Smooth muscle cell (in vitro differentiated cells): ENCODE data around the gene SH3PXD2B. TPM values are rescaled to one million over a fixed set of nuclear protein-coding genes. Genes with fewer than 3 reads are reported as not detected.

Source experiments
- DNase-seq: peaks from one replicate; lab custom pipeline; 2025; ENCODE audit not compliant: unreplicated experiment; lab: John Stamatoyannopoulos, UW
- H2AFZ ChIP-seq: fragments of 200-600 bp; sonication (generic); 2 replicates; pipeline ENCODE4 v1.6.0; 2016; ENCODE audit warnings: antibody characterized with exemption, low read depth, mild to moderate bottlenecking
- H3F3A ChIP-seq: fragments of 200-600 bp; sonication (generic); 2 replicates; pipeline ENCODE4 v1.6.0; 2017; ENCODE audit warnings: antibody characterized with exemption, low read depth
- H3K27ac ChIP-seq: fragments of 200-600 bp; sonication (generic); 2 replicates; pipeline ENCODE4 v1.5.1; 2016; ENCODE audit warnings: low read depth, mild to moderate bottlenecking
- H3K27me3 ChIP-seq: fragments of 200-600 bp; sonication (generic); 2 replicates; pipeline ENCODE4 v1.6.1; 2016; ENCODE audit warnings: low read depth, mild to moderate bottlenecking
- H3K36me3 ChIP-seq: fragments of 200-600 bp; sonication (generic); 2 replicates; pipeline ENCODE4 v1.5.1; 2016; ENCODE audit warnings: low read depth
- H3K4me1 ChIP-seq: fragments of 200-600 bp; sonication (generic); 2 replicates; pipeline ENCODE4 v1.5.1; 2016; ENCODE audit warnings: low read depth
- H3K4me2 ChIP-seq: fragments of 200-600 bp; sonication (generic); 2 replicates; pipeline ENCODE4 v1.6.0; 2016; ENCODE audit warnings: mild to moderate bottlenecking
- H3K4me3 ChIP-seq: fragments of 200-600 bp; sonication (generic); 2 replicates; pipeline ENCODE4 v1.5.1; 2016; ENCODE audit warnings: mild to moderate bottlenecking
- H3K79me2 ChIP-seq: fragments of 200-600 bp; sonication (generic); 2 replicates; pipeline ENCODE4 v1.6.0; 2016; ENCODE audit warnings: low read depth, mild to moderate bottlenecking
- H3K9ac ChIP-seq: fragments of 200-600 bp; sonication (generic); 2 replicates; pipeline ENCODE4 v1.6.0; 2016; ENCODE audit warnings: low read depth
- H3K9me3 ChIP-seq: fragments of 200-600 bp; sonication (generic); replicated peaks from 2 replicates; pipeline ENCODE4 v1.5.1; 2016; ENCODE audit warnings: low read depth
- H4K20me1 ChIP-seq: fragments of 200-600 bp; sonication (generic); 2 replicates; pipeline ENCODE4 v1.6.0; 2016; ENCODE audit warnings: low read depth
- WGBS: methylation state at CpG from one replicate; pipeline ENCODE4 v1.1.7; 2016; ENCODE audit warnings: low lambda C conversion rate; 5-methylcytosine and 5-hydroxymethylcytosine counted together
- polyA plus RNA-seq: library from polyadenylated mRNA; unstranded; fragments of >200 nt; fragmentation: Nextera tagmentation; extraction: Ambion mirVana; gene quantifications from 2 replicates; pipeline ENCODE4 v1.2.1, GENCODE V29; 2016
- total RNA-seq: library from RNA; depleted of rRNA; stranded (reverse); fragments of >200 nt; gene quantifications from 2 replicates; pipeline ENCODE4 v1.2.3, GENCODE V29; 2014
- TF ChIP-seq, protein P1 (sequence below): fragments of 200-600 bp; sonication (generic); IDR thresholded peaks from 2 replicates; pipeline ENCODE4 v1.5.1; 2017; ENCODE audit warnings: borderline replicate concordance, mild to moderate bottlenecking, antibody characterized with exemption; ENCODE audit not compliant: insufficient read depth, poor library complexity, severe bottlenecking

Gene SH3PXD2B
- total and polyA plus RNA-seq, 2 experiments from 2014 or later: 36.5 to 39.4 TPM

DNA sequence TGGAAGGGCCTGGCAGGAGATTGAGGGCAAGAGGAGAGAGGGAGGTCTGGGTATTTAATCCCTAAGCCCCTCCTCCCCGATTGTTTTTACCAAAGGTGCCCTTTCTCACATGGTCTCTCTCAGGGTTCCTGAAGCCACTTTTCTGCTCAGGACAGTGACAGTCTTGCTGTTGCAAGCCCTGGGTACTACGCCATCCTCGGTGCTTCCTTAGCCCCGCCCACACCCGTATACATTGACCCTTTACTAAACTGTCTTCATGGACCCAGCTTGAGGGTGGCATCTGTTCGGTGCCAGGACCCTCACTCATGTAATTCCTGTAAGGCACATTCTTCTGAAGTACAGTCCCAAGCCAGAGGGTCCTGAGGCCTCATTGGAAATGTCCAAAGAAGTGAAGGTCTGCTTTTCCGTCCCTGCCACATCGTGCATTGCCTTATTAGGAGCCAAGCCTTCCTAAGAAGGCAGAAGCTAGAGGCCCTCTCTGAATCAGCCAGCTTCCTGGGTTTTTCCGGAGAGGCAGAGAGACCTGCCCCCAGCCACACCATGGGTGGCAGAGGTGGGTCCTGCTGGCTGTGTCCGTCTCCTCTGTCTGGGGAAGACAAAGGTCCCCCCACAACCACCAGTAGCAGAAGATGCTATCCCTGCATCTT is 1.9 kb upstream of the SH3PXD2B start:
- Histone ChIP-seq H3K27ac (peak overlapping the region; percentile 72), H3F3A (peaks cover 30% of the 10 kb centered on the region), H3K4me3 (no peak overlapping the region), H4K20me1 (peaks cover 11% of the 10 kb centered on the region), H3K36me3 (no peaks in the 10 kb centered on the region), H3K9me3 (no peaks in the 10 kb centered on the region), H3K4me1 (peaks cover 16% of the 10 kb centered on the region), H3K27me3 (no peaks in the 10 kb centered on the region), H3K4me2 (peak overlapping the region; percentile 84), H2AFZ (peak overlapping the region; percentile 55), H3K9ac (no peak overlapping the region), H3K79me2 (peaks cover 12% of the 10 kb centered on the region)
- TF ChIP-seq, protein P1, sequence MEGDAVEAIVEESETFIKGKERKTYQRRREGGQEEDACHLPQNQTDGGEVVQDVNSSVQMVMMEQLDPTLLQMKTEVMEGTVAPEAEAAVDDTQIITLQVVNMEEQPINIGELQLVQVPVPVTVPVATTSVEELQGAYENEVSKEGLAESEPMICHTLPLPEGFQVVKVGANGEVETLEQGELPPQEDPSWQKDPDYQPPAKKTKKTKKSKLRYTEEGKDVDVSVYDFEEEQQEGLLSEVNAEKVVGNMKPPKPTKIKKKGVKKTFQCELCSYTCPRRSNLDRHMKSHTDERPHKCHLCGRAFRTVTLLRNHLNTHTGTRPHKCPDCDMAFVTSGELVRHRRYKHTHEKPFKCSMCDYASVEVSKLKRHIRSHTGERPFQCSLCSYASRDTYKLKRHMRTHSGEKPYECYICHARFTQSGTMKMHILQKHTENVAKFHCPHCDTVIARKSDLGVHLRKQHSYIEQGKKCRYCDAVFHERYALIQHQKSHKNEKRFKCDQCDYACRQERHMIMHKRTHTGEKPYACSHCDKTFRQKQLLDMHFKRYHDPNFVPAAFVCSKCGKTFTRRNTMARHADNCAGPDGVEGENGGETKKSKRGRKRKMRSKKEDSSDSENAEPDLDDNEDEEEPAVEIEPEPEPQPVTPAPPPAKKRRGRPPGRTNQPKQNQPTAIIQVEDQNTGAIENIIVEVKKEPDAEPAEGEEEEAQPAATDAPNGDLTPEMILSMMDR: no peak
- WGBS: 52% methylated on average over 10 of the region's 10 CpGs
- DNase-seq: no peak

DNA sequence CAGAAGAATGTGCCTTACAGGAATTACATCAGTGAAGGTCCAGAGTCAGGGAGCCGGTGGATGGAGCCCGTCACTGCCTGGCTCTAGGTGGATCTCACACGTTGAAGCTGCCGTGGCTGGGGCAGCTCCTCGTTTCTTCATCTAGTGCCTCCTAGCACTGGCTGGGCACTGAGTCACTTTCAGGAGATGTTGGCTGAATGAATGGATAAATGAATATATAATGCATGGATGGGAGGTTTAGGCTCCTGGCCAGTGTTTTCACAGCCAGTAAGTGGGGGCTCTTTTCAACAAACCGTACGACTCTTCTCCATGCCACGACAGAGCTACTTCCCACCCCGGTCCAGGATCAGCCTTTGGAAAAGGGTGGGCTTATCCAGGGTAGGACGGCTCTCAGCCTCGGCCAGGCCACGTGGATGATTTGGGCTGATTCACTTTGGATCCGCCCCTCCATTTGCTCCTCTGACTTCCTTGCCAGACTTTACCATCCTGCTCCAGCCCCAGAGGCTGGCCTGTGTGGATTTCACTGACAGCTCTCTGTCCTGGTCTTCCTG is 1.3 kb upstream of the SH3PXD2B start:
- Histone ChIP-seq H2AFZ (peak overlapping the region; percentile 55), H3K36me3 (no peaks in the 10 kb centered on the region), H3K27ac (peak overlapping the region; percentile 72), H3F3A (peaks cover 30% of the 10 kb centered on the region), H3K4me1 (peaks cover 16% of the 10 kb centered on the region), H3K4me2 (peak overlapping the region; percentile 84), H3K4me3 (peak overlapping the region; percentile 55), H3K9me3 (no peaks in the 10 kb centered on the region), H3K79me2 (peaks cover 18% of the 10 kb centered on the region), H3K27me3 (no peaks in the 10 kb centered on the region), H4K20me1 (peaks cover 17% of the 10 kb centered on the region), H3K9ac (peak overlapping the region; percentile 63)
- DNase-seq: no peak
- 34% methylated on average over 13 of the region's 13 CpGs for WGBS
- TF ChIP-seq, protein P1: no peak

DNA sequence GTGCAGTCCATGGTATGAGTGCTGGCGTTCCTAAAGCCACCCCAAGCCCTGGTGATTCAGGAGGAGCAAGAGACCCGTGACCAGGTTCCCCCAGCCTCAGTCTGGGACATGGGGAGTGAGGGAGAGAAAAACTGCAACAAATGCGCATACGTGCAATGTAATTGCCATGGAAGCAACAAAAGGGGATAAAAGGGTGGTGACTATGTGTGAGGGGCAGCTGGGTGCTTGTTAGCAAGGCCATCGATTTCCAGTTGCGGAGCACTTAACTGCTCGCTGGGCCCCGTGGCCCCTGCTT is 709 bp upstream of the SH3PXD2B start:
- DNase-seq: no peak
- Histone ChIP-seq H3K4me1 (peaks cover 16% of the 10 kb centered on the region), H3K4me3 (peak overlapping the region; percentile 55), H3K9me3 (no peaks in the 10 kb centered on the region), H3K79me2 (peaks cover 24% of the 10 kb centered on the region), H3K9ac (peak overlapping the region; percentile 63), H2AFZ (peak overlapping the region; percentile 88), H3F3A (peaks cover 30% of the 10 kb centered on the region), H3K27ac (peak overlapping the region; percentile 72), H4K20me1 (peaks cover 22% of the 10 kb centered on the region), H3K36me3 (no peaks in the 10 kb centered on the region), H3K27me3 (no peaks in the 10 kb centered on the region), H3K4me2 (peak overlapping the region; percentile 84)
- TF ChIP-seq, protein P1: no peak
- WGBS: 57% methylated on average over 8 of the region's 8 CpGs

GRCh38 chr5:172453986-172454357 is 353 bp downstream of the SH3PXD2B start:
- H3K4me3 ChIP-seq: peak overlapping the region; percentile 98
- TF ChIP-seq, protein P1: no peak
- H3K4me1 ChIP-seq: peaks cover 16% of the 10 kb centered on the region
- peak overlapping the region; percentile 76 for H3K9ac ChIP-seq
- no peaks in the 10 kb centered on the region for H3K9me3 ChIP-seq
- peaks cover 30% of the 10 kb centered on the region for H3F3A ChIP-seq
- no peaks in the 10 kb centered on the region for H3K36me3 ChIP-seq
- peak overlapping the region; percentile 100 for H3K4me2 ChIP-seq
- WGBS: 0% methylated on average over 18 of the region's 35 CpGs
- no peak for DNase-seq
- H4K20me1 ChIP-seq: peaks cover 33% of the 10 kb centered on the region
- H3K79me2 ChIP-seq: peaks cover 34% of the 10 kb centered on the region
- H2AFZ ChIP-seq: peak overlapping the region; percentile 68
- H3K27me3 ChIP-seq: no peaks in the 10 kb centered on the region
- H3K27ac ChIP-seq: peak overlapping the region; percentile 75
